Activated naive CD8-positive, alpha-beta T cell treated with anti-CD3 and anti-CD28 coated beads, Interleukin-2, amount 50 U/mL, for 16 hours (primary cell): ENCODE results near the gene SLC15A5.

Source experiments
- DNase-seq: peaks from one replicate; pipeline ENCODE4 v3.0.0-alpha.2; 2020; ENCODE audit warnings: low read depth, low spot score

Gene SLC15A5, protein sequence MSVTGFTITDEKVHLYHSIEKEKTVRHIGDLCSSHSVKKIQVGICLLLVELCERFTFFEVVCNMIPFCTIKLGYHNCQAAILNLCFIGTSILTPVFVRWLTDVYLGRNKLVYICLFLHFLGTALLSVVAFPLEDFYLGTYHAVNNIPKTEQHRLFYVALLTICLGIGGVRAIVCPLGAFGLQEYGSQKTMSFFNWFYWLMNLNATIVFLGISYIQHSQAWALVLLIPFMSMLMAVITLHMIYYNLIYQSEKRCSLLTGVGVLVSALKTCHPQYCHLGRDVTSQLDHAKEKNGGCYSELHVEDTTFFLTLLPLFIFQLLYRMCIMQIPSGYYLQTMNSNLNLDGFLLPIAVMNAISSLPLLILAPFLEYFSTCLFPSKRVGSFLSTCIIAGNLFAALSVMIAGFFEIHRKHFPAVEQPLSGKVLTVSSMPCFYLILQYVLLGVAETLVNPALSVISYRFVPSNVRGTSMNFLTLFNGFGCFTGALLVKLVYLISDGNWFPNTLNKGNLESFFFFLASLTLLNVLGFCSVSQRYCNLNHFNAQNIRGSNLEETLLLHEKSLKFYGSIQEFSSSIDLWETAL

GRCh38 chr12:16277585-16277984 is at the start of gene SLC15A5:
SLC15A5 (minus strand) TSS chr12:16277685; CDS start chr12:16277685, 0 bp downstream.
- DNase-seq: no peak

GRCh38 chr12:16325426-16325825 is 47.9 kb upstream of the SLC15A5 start:
- DNase-seq: no peak

- DNase-seq: no peak
Measured at GRCh38 chr12:16324772-16325171, 47.3 kb upstream of the SLC15A5 start.

GRCh38 chr12:16324272-16324671 is 46.8 kb upstream of the SLC15A5 start:
- DNase-seq: no peak

- no peak for DNase-seq
Measured at GRCh38 chr12:16323638-16324037, 46.2 kb upstream of the SLC15A5 start.

- no peak for DNase-seq
Measured at GRCh38 chr12:16323010-16323409, 45.5 kb upstream of the SLC15A5 start.

GRCh38 chr12:16310934-16311333 is 33.4 kb upstream of the SLC15A5 start:
- no peak for DNase-seq

DNA sequence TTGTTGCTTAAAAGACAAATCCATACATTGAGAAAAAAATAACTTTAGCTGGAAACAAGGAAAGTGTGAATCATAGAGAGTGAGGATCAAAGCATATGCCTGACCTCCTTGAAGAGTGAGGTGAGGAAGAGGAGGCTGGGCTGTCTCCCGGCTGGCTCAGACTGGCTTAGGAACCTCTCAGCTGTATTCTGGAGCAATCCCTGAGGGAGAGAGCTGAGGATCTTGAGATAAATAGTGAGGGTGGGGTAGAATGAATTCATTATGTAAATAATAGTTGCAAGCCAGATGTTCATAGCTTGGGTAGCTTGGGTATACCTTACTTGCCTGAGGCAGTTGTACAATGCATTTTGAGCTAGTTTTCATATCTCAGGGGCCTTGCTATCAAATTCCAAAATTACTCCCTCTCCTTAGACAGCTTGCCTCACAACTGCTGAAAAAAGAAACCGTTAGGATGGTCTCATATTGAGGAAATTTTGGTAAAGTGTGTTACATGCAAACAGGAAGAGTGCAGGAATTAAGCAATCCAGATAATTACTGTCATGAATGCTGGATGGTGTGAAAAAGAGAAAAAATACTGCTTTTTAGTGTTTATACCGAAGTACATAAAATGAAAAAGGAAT is 30.5 kb upstream of the SLC15A5 start:
- DNase-seq: no peak

DNA sequence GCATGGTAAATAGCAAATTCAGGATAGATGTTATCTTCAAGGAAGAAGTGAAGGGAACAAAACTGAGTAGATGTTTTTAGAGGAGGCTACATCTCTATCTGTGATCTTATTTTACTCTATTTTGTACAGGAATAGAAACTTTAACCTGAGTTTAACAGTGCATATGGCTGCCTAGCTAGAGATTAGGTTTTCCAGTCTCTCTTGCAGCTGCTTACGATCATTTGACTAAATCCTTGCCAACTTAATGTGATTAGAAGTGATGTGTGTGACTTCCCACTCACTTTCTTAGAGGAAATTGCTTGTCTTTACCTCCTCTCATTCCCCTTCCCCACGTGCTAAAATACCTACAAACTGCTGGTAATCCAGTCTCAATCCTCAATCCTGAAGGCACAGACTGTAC is 26.5 kb upstream of the SLC15A5 start:
- DNase-seq: no peak

DNA sequence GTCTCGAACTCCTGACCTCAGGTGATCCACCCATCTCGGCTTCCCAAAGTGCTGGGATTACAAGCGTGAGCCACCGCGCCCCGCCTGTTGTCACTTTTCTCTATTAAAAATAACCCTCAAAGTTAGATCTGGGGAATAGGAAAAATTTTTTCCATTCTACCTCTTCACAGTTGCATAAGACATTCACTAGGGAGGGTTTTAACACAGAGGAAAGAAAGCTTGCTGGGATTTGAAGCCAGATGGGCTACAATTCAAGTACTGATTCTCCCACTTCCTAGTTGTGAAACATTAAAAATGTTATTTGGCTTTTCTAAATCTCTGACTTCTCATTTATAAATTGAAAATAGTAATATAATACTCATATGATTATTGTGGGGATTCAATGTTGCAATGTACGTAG is 23.3 kb upstream of the SLC15A5 start:
- DNase-seq: no peak

GRCh38 chr12:16300122-16300521 is 22.6 kb upstream of the SLC15A5 start:
- DNase-seq: no peak

DNA sequence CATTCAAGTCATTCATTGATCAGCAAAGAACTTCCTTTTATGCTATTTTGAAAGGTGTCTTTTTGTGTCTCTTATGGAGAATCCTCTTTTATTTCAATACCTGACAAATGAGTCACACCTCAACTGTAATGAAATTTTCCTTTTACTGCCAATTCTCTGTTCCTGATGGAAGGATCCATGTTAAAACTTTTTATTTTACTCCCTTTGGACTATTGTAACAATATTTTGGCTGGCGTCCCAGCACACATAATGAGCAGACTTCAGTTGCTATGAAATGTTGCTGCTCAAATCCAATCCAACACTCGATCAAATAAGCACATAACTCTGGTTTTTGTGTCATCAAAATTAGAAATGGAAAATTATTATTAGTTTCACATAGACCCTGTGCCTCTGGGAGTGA is 21.9 kb upstream of the SLC15A5 start:
- DNase-seq: no peak

DNA sequence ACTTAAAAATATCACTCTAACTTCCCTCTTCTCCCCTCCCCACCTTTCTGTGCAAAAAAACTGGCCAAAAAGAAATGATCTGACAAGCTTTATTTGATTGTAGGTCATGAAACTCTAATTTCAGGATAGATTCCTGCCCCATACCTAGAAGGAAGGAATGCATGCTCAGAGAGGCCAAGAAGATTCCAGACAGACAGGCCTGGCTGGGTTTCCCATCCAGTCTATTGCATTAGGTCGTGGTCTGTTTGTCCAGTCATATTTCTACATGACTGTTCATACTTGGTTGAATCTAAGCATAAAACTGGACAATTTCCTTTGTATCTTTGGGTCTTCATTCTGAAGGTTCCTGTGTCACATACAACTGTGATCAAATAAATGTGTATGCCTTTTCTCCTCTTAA is 20.0 kb upstream of the SLC15A5 start:
- no peak for DNase-seq

DNA sequence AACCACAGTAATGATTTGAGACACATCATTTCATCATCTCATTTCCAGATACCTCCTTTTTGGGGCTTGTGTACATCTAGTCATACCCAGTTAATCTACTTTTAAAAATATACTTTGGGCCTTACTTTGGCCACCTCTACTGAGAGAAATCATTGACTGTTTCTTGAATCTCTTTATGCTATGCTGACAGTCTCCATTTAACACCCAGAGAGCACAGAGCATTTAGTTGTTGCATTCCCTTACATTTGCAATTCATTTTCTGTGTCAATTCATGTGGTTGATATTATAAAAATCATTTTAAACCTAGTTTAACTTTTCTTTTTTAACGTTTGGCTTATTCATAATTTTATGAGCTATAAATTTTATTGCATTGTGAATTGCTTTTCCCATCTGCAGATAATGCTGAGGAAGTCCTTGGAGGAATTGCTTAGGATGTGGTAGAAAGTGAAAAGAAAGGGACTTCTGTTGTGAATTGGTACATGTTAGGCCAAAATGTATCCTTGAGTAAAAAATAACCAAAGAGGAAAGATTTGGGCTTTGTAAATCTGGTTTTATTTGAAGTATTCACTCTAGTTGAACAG is 17.0 kb upstream of the SLC15A5 start:
- DNase-seq: no peak

- no peak for DNase-seq
Measured at GRCh38 chr12:16291032-16291431, 13.5 kb upstream of the SLC15A5 start.

DNA sequence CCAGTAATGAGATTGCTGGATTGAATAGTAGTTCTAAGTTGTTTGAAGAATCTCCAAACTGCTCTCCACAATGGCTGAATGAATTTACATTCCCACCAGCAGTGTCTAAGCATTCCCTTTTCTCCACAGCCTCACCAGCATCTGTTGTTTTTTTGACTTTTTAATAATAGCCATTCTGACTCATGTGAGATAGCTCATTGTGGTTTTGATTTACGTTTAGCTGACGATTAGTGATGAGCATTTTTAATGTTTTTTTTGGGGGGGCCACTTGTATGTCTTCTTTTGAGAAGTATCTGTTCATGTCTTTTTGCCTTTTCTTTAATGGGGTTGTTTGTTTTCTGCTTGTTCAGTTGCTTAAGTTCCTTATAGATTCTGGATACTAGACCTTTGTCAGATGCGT is 8.1 kb upstream of the SLC15A5 start:
- no peak for DNase-seq

DNA sequence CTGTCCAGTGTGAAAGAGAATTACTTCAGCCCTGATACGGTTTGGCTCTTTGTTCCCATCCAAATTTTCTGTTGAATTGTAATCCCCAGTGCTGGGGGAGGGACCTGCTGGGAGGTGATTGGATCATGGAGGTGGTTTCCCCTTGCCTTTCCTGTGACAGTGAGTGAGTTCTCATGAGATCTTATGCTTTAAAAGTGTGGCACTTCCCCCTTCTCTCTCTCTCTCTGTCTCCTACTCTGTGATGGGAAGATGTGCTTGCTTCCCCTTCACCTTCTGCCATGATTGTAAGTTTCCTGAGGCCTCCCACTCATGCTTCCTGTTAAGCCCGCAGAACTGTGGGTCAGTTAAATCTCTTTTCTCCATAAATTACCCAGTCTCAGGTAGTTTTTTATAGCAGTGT is 5.5 kb upstream of the SLC15A5 start:
- DNase-seq: no peak

GRCh38 chr12:16282081-16282480 is 4.6 kb upstream of the SLC15A5 start:
- no peak for DNase-seq

- no peak for DNase-seq
Measured at GRCh38 chr12:16281157-16281556, 3.7 kb upstream of the SLC15A5 start.

DNA sequence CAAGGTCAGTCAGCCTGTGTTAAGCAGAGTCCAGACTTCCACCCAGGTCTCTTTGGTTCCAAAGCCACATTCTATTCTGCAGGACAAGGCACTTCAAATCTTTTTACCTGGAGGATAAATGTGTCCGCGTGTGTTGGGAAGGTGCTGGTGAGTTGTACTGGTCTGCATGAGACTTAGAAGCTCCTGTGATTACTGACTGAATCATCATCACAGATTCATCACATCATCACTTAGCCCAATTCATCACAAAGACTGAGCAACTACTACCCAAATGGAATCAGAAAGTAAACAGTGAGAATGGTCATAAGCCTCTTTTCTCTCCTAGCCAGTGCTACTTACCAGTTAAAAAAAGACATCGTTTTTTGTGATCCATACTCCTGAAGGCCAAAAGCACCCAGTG is 5.3 kb downstream of the SLC15A5 start:
- no peak for DNase-seq

- no peak for DNase-seq
Measured at GRCh38 chr12:16271062-16271461, 6.4 kb downstream of the SLC15A5 start.

- no peak for DNase-seq
Measured at GRCh38 chr12:16269946-16270345, 7.5 kb downstream of the SLC15A5 start.

DNA sequence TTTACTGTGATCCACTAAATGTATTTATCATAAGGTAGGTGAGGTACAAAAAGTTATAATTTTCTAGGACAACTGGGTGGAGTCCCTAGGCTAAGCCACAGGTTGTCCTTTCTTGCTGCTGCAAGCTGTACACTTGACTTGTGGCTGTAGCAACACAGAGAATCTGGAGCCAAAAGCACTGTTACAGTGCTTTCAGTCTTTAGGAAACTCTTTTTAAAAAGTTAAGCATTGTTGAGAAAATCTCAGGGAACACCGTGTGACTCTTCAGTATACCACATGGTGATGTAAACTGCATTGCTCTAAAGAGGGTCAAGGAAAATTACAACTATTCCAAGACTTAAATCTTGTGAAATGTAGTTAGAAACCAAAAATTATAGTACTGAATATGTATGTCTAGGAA is 11.4 kb downstream of the SLC15A5 start:
- DNase-seq: no peak
